LNCaP clone FGC (cell line): ENCODE measurements around the gene PALLD.

Experiments used
- DNase-seq: peaks from one replicate; pipeline ENCODE4 v3.0.0-alpha.2; 2011; ENCODE audit warnings: low read depth
- H3K4me3 ChIP-seq: 2 replicates; pipeline ENCODE4 v1.5.1; 2011; ENCODE audit warnings: mild to moderate bottlenecking, low read depth, low read length, control low read depth
- TF ChIP-seq, protein P1 (sequence below): IDR thresholded peaks from 2 replicates; pipeline ENCODE4 v1.5.1; 2012; ENCODE audit warnings: mild to moderate bottlenecking; ENCODE audit not compliant: control insufficient read depth, insufficient read depth; ENCODE audit errors: extremely low read depth

The PALLD gene

DNA sequence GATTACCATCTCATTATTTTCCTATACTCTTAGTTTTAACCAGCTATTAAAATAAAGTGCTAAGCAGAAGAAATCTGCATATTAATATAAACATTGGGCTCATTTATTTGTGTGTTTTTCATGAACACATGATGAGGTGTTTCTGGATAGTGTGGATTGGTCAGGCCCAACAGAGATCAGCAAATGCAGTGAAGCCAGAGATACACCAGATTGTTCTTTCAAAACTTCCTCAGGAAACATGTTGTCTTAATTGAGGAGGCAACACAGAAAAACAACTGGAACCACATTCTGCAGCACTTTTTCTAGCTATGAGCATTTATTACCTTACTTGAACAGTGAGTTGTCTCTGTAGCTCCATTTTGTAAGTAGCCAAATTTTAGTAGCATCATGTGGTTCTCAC lies 69.9 kb downstream of the PALLD start:
- no peak overlapping the region for H3K4me3 ChIP-seq
- no peak for DNase-seq
- TF ChIP-seq, protein P1, sequence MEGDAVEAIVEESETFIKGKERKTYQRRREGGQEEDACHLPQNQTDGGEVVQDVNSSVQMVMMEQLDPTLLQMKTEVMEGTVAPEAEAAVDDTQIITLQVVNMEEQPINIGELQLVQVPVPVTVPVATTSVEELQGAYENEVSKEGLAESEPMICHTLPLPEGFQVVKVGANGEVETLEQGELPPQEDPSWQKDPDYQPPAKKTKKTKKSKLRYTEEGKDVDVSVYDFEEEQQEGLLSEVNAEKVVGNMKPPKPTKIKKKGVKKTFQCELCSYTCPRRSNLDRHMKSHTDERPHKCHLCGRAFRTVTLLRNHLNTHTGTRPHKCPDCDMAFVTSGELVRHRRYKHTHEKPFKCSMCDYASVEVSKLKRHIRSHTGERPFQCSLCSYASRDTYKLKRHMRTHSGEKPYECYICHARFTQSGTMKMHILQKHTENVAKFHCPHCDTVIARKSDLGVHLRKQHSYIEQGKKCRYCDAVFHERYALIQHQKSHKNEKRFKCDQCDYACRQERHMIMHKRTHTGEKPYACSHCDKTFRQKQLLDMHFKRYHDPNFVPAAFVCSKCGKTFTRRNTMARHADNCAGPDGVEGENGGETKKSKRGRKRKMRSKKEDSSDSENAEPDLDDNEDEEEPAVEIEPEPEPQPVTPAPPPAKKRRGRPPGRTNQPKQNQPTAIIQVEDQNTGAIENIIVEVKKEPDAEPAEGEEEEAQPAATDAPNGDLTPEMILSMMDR: no peak

DNA sequence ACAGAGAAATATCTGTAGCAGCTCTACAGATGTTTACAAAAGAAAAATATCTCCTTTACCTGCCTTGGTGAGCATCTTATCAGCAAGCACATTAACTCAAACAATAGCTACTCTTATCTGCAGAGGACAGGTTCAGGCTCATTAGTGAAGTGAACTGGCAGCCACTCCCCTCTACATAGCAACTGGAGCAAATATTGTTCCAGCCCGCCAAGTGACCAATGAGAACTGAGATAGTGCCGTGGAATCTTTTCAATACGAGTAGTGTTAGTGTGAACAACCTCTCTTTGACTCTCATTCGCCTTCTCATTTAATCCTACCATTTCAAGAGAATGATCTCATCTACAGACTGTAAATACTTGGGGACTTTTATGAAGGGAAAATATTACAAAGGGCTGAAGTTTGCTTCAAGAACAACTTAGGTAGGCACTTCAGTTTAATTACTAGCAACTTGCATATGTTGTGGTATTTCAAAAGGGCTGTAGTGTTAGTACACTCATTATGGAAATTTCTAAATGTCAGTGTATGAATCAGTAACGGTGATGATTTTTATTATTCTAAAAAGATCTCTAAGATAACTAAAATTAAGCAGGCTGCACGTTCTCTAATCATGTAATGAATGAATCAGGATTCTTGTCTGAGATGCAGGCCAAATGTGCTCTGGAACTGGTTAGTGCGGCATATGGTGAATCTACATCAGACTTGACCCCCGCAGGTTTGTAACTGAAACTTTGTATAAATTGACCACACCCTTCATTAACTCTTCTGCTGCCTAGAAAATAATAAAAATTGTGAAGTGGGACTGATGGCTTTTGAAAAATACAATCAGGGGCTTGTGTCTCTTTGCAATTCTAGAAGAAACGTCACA lies 72.4 kb downstream of the PALLD start:
- peak overlapping the region; percentile 40 for H3K4me3 ChIP-seq
- peak; percentile 56 for DNase-seq
- TF ChIP-seq, protein P1: no peak

- DNase-seq: peak; percentile 72
- TF ChIP-seq, protein P1: no peak
- H3K4me3 ChIP-seq: peak overlapping the region; percentile 40
These were observed 73.1 kb downstream of the PALLD start for GRCh38 chr4:168569931-168570276.

DNA sequence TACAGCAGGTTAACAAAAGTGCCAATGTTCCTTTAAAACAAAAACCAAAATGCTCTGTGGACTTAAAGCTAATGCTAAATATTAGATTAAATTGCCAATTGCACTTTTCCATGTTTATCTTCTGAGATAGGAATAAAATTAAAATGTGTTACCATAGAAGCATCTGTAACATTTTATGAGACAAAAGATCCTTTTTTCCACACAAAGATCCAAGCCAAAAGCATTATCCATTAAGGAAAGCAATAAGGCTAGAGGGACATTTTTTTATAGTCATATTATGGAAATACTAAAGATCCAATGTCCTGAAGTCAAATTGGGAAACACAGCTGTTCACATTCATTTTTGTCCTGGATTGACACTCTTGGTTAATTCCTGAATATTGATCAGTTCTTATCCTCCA lies 73.6 kb downstream of the PALLD start:
- TF ChIP-seq, protein P1: no peak
- H3K4me3 ChIP-seq: no peak overlapping the region; the same call in 1 of the 2 replicates
- DNase-seq: no peak

GRCh38 chr4:168572002-168572401 lies 75.2 kb downstream of the PALLD start:
- no peak overlapping the region for H3K4me3 ChIP-seq
- no peak for DNase-seq
- TF ChIP-seq, protein P1: no peak

DNA sequence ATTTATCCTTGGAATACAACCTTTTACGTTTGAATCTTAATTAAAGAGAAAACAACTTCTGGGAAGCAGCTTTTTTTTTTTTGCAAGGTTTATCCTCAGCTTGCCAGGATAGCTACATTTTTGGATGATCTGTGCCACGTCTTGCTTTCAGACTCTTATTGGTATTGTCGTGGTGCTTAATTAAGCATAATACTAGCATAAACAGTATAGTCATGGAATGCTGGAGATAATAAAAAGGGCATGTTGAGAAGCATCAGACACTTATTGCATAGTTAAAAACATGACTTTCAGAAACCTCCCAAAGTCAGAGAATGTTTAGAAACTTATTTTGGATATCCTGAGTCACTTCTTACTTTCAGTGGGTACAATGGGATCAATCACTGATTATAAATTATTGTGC lies 77.0 kb downstream of the PALLD start:
- H3K4me3 ChIP-seq: no peak overlapping the region
- TF ChIP-seq, protein P1: no peak
- no peak for DNase-seq

GRCh38 chr4:168574581-168575295 lies 77.9 kb downstream of the PALLD start:
- no peak for DNase-seq
- TF ChIP-seq, protein P1: no peak
- no peak overlapping the region for H3K4me3 ChIP-seq
